ENCODE data around the gene PDLIM1. TPM values are rescaled to one million over a fixed set of nuclear protein-coding genes. Genes with fewer than 3 reads are reported as not detected.

PDLIM1 gene
- total and polyA plus RNA-seq, 3 experiments from 2014 or later: 0.88 to 11.7 (median 1.4) TPM

DNA sequence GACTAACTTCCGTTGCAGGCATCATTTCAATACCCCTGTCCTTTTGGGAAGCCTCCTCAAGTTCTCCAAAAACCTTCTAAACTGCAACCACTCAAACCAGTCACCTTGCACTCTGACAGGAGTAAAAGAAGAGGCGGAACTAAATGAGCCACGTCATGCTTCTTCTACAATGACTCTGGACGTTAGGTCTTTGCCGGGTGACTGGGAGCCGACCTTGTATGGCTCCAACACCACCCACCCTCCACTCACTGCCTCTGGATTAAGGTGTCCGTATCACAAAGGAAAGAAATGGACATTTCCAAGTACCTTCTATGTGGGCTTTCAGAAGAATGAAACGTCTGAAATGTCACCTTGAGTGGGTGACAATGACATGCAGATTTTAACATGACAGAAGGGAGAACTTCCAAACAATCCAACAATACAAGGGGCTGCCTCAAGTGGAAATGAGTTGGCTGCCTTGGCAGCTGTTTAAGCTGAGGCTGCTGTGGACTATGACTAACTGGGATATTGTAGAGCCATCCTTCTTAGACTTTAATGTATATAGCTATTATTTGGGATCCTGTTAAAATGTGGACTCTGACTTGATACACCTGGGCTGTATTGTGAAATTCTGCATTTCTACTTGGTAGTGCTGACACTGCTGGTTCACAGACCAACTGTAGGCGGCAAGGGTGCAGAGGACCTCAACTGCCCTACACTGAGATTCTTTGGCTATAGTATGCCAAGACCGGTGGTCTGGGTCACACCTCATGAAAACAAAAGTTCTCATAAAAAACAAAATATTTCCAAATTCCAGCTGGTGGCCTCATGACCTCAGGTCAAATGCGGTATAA is 33.8 kb upstream of the PDLIM1 start:
- POLR2A ChIA-PET: no interaction called here
- H3K9me3 Mint-ChIP-seq: no peaks in the 10 kb centered on the region
- Histone ChIP-seq H3K27ac (ENCODE audit: low read depth, low read length) (no peak overlapping the region), H3K36me3 (ENCODE audit: insufficient read depth, low read length) (no peaks in the 10 kb centered on the region), H3K4me3 (ENCODE audit: low read length) (no peak overlapping the region), H3K27me3 (ENCODE audit: insufficient read depth, low read length, poor library complexity, severe bottlenecking) (no peaks in the 10 kb centered on the region), H3K9me3 (ENCODE audit: low read length) (no peaks in the 10 kb centered on the region), H3K4me1 (ENCODE audit: insufficient read depth, low read length) (no peaks in the 10 kb centered on the region)
- H3K4me3 Mint-ChIP-seq: no peak overlapping the region
- no peak overlapping the region for H3K27ac Mint-ChIP-seq
- H3K4me1 Mint-ChIP-seq: no peaks in the 10 kb centered on the region
- H3K27me3 Mint-ChIP-seq: peaks cover 0 to 5% of the 10 kb centered on the region in 2 donors
- CTCF ChIA-PET: no interaction called here
- H3K36me3 Mint-ChIP-seq: no peaks in the 10 kb centered on the region
- DNase-seq: no peak

- CTCF ChIA-PET: no interaction called here
Observed at GRCh38 chr10:95321554-95322301, 30.9 kb upstream of the PDLIM1 start.

DNA sequence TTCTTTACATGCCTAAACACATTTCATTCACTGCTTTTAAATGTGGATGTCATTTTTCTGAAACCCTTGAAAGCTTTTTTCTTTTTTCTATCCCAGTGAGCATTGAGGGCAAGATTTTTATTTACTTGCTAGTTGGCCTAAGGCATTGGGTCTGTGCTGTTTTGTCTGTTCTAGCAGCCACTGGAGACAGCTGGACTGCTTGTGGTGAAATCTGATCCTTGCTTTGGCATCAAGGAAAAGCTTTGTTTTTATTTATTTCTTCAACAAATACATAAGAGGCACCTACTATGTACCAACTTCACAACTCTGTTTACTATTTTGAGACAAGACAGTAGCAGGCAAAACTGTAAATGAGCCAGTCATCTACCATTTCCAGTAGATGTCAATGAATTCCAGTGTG is 28.4 kb upstream of the PDLIM1 start:
- Histone ChIP-seq H3K36me3 (ENCODE audit: insufficient read depth, low read length) (no peaks in the 10 kb centered on the region), H3K9me3 (ENCODE audit: low read length) (no peaks in the 10 kb centered on the region), H3K27ac (ENCODE audit: low read depth, low read length) (no peak overlapping the region), H3K27me3 (ENCODE audit: insufficient read depth, low read length, poor library complexity, severe bottlenecking) (no peaks in the 10 kb centered on the region), H3K4me3 (ENCODE audit: low read length) (no peak overlapping the region), H3K4me1 (ENCODE audit: insufficient read depth, low read length) (no peaks in the 10 kb centered on the region)
- DNase-seq: no peak
- no peaks in the 10 kb centered on the region for H3K4me1 Mint-ChIP-seq
- no peaks in the 10 kb centered on the region for H3K36me3 Mint-ChIP-seq
- H3K27ac Mint-ChIP-seq: peak overlapping the region in 1 of 8 donors; percentile 34
- no peak overlapping the region for H3K4me3 Mint-ChIP-seq
- H3K9me3 Mint-ChIP-seq: no peaks in the 10 kb centered on the region
- ChIA-PET POLR2A (no interaction called here), CTCF (no interaction called here)
- peaks cover 0 to 5% of the 10 kb centered on the region in 2 donors for H3K27me3 Mint-ChIP-seq

More at GRCh38 chr10:95321554-95322301, 30.9 kb upstream of the PDLIM1 start:
- H3K9me3 ChIP-seq (ENCODE audit: low read length): no peaks in the 10 kb centered on the region
- H3K4me3 ChIP-seq (ENCODE audit: low read length): no peak overlapping the region
- no peaks in the 10 kb centered on the region for H3K4me1 ChIP-seq (ENCODE audit: insufficient read depth, low read length)
- DNase-seq: no peak
- Mint-ChIP-seq H3K9me3 (no peaks in the 10 kb centered on the region), H3K4me1 (no peaks in the 10 kb centered on the region), H3K36me3 (no peaks in the 10 kb centered on the region), H3K27me3 (peaks cover 0 to 5% of the 10 kb centered on the region in 2 donors), H3K4me3 (no peak overlapping the region), H3K27ac (no peak overlapping the region)
- no peaks in the 10 kb centered on the region for H3K36me3 ChIP-seq (ENCODE audit: insufficient read depth, low read length)
- POLR2A ChIA-PET: no interaction called here
- no peak overlapping the region for H3K27ac ChIP-seq (ENCODE audit: low read depth, low read length)
- no peaks in the 10 kb centered on the region for H3K27me3 ChIP-seq (ENCODE audit: insufficient read depth, low read length, poor library complexity, severe bottlenecking)

- H3K4me1 ChIP-seq (ENCODE audit: insufficient read depth, low read length): no peaks in the 10 kb centered on the region
- Mint-ChIP-seq H3K4me3 (no peak overlapping the region), H3K27me3 (no peaks in the 10 kb centered on the region), H3K27ac (no peak overlapping the region), H3K4me1 (no peaks in the 10 kb centered on the region), H3K9me3 (no peaks in the 10 kb centered on the region), H3K36me3 (no peaks in the 10 kb centered on the region)
- no peak for DNase-seq
- no peak overlapping the region for H3K27ac ChIP-seq (ENCODE audit: low read depth, low read length)
- no peak overlapping the region for H3K4me3 ChIP-seq (ENCODE audit: low read length)
- ChIA-PET CTCF (no interaction called here), POLR2A (no interaction called here)
- no peaks in the 10 kb centered on the region for H3K27me3 ChIP-seq (ENCODE audit: insufficient read depth, low read length, poor library complexity, severe bottlenecking)
- H3K36me3 ChIP-seq (ENCODE audit: insufficient read depth, low read length): no peaks in the 10 kb centered on the region
- H3K9me3 ChIP-seq (ENCODE audit: low read length): no peaks in the 10 kb centered on the region
Observed at GRCh38 chr10:95315509-95315908, 24.7 kb upstream of the PDLIM1 start.

DNA sequence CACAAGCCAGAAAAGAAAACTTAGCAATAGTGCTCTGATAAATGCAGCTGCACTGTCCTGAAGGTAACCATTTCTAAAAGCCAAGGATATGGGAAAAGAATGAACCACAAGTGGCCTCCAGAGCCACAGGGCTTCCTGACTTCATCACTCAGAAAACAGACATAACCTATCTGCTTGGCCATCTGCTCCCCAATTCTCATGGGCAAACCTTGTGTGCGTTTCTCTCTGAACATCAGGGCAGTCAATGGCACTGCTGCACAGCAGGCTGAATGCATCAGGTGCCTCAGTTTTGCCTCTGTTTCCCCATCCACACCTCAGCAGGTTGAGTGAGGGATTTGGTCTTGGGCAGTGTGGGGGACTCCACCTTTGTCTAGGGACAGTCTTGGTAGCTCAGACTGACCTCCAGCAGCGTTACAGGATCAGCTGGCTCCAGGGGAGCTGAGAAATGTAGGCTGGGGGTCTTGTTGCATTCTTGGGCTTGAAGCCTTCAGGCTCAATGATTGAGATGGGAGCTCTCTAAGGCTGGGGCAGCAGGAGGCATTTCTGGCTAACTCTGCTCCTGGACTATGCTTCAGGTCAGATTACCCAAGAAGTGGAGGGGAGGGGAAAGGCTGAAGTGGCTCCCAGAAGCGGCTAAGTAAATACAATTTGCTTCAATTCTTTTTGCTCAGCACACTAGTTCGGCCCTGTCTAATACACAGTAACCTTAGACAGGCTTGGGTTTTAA is 23.6 kb upstream of the PDLIM1 start:
- H3K27ac Mint-ChIP-seq: no peak overlapping the region

GRCh38 chr10:95312986-95313495 is 22.2 kb upstream of the PDLIM1 start:
- Mint-ChIP-seq H3K27ac (no peak overlapping the region), H3K4me3 (no peak overlapping the region), H3K36me3 (no peaks in the 10 kb centered on the region), H3K9me3 (no peaks in the 10 kb centered on the region), H3K27me3 (peaks cover 0 to 10% of the 10 kb centered on the region in 2 donors), H3K4me1 (no peaks in the 10 kb centered on the region)
- Histone ChIP-seq H3K27ac (ENCODE audit: low read depth, low read length) (no peak overlapping the region), H3K9me3 (ENCODE audit: low read length) (no peaks in the 10 kb centered on the region), H3K4me1 (ENCODE audit: insufficient read depth, low read length) (no peaks in the 10 kb centered on the region), H3K4me3 (ENCODE audit: low read length) (no peak overlapping the region), H3K36me3 (ENCODE audit: insufficient read depth, low read length) (no peaks in the 10 kb centered on the region), H3K27me3 (ENCODE audit: insufficient read depth, low read length, poor library complexity, severe bottlenecking) (no peaks in the 10 kb centered on the region)
- POLR2A ChIA-PET: no interaction called here
- CTCF ChIA-PET: no interaction called here
- DNase-seq: no peak

More for the DNA sequence above, 23.6 kb upstream of the PDLIM1 start:
- Mint-ChIP-seq H3K36me3 (no peaks in the 10 kb centered on the region), H3K27me3 (peaks cover 0 to 6% of the 10 kb centered on the region in 2 donors), H3K4me3 (no peak overlapping the region), H3K9me3 (no peaks in the 10 kb centered on the region), H3K4me1 (no peaks in the 10 kb centered on the region)
- ChIA-PET CTCF (no interaction called here), POLR2A (no interaction called here)
- no peak overlapping the region for H3K27ac ChIP-seq (ENCODE audit: low read depth, low read length)
- H3K36me3 ChIP-seq (ENCODE audit: insufficient read depth, low read length): no peaks in the 10 kb centered on the region
- no peaks in the 10 kb centered on the region for H3K27me3 ChIP-seq (ENCODE audit: insufficient read depth, low read length, poor library complexity, severe bottlenecking)
- no peak for DNase-seq
- H3K4me3 ChIP-seq (ENCODE audit: low read length): no peak overlapping the region
- H3K9me3 ChIP-seq (ENCODE audit: low read length): no peaks in the 10 kb centered on the region
- no peaks in the 10 kb centered on the region for H3K4me1 ChIP-seq (ENCODE audit: insufficient read depth, low read length)

- H3K36me3 ChIP-seq (ENCODE audit: insufficient read depth, low read length): no peaks in the 10 kb centered on the region
- CTCF ChIA-PET: no interaction called here
- H3K27ac ChIP-seq (ENCODE audit: low read depth, low read length): no peak overlapping the region
- Mint-ChIP-seq H3K9me3 (no peaks in the 10 kb centered on the region), H3K27me3 (peaks cover 0 to 10% of the 10 kb centered on the region in 2 donors), H3K27ac (no peak overlapping the region), H3K4me1 (no peaks in the 10 kb centered on the region), H3K4me3 (no peak overlapping the region), H3K36me3 (no peaks in the 10 kb centered on the region)
- no peak for DNase-seq
- no peak overlapping the region for H3K4me3 ChIP-seq (ENCODE audit: low read length)
- no peaks in the 10 kb centered on the region for H3K9me3 ChIP-seq (ENCODE audit: low read length)
- no peaks in the 10 kb centered on the region for H3K27me3 ChIP-seq (ENCODE audit: insufficient read depth, low read length, poor library complexity, severe bottlenecking)
- POLR2A ChIA-PET: no interaction called here
- no peaks in the 10 kb centered on the region for H3K4me1 ChIP-seq (ENCODE audit: insufficient read depth, low read length)
Observed at GRCh38 chr10:95312257-95312656, 21.5 kb upstream of the PDLIM1 start.

GRCh38 chr10:95309958-95310357 is 19.2 kb upstream of the PDLIM1 start:
- Histone ChIP-seq H3K4me3 (ENCODE audit: low read length) (no peak overlapping the region), H3K27me3 (ENCODE audit: insufficient read depth, low read length, poor library complexity, severe bottlenecking) (no peaks in the 10 kb centered on the region), H3K4me1 (ENCODE audit: insufficient read depth, low read length) (no peaks in the 10 kb centered on the region), H3K9me3 (ENCODE audit: low read length) (no peaks in the 10 kb centered on the region), H3K36me3 (ENCODE audit: insufficient read depth, low read length) (no peaks in the 10 kb centered on the region), H3K27ac (ENCODE audit: low read depth, low read length) (no peak overlapping the region)
- Mint-ChIP-seq H3K9me3 (no peaks in the 10 kb centered on the region), H3K4me3 (no peak overlapping the region), H3K27me3 (peaks cover 4 to 10% of the 10 kb centered on the region in 2 donors), H3K4me1 (no peaks in the 10 kb centered on the region), H3K27ac (no peak overlapping the region), H3K36me3 (peaks cover 0 to 2% (median 0%) of the 10 kb centered on the region in 3 donors)
- POLR2A ChIA-PET: no interaction called here
- CTCF ChIA-PET: no interaction called here
- no peak for DNase-seq
